Activated CD4-positive, alpha-beta memory T cell treated with anti-CD3 and anti-CD28 coated beads for 36 hours (primary cell): Measurements from ENCODE around the gene TRIOBP. TPM values are rescaled to one million over a fixed set of nuclear protein-coding genes. Genes with fewer than 3 reads are reported as not detected.
A peak's percentile ranks its signal among the peaks of the same experiment; 100 is the strongest.

Source experiments
- CTCF ChIA-PET: fragments of 350-600 bp; sonication (Branson Sonifier 250); formaldehyde crosslinking; loops from one replicate; lab custom pipeline; 2021; ENCODE audit warnings: antibody characterized with exemption, inconsistent platforms; lab: Charles Lee
- POLR2A ChIA-PET: fragments of 350-600 bp; sonication (Branson Sonifier 250); formaldehyde crosslinking; loops from one replicate; lab custom pipeline; 2021; ENCODE audit warnings: antibody characterized with exemption; lab: Charles Lee
- DNase-seq: peaks from one replicate; pipeline ENCODE4 v3.0.0-alpha.2; 2020
- H3K27ac Mint-ChIP-seq: one replicate; pipeline ENCODE4 v1.8.0; 2021; ENCODE audit warnings: mixed read lengths
- H3K27me3 Mint-ChIP-seq: one replicate; pipeline ENCODE4 v1.8.0; 2021; ENCODE audit warnings: mixed read lengths
- H3K36me3 Mint-ChIP-seq: one replicate; pipeline ENCODE4 v1.8.0; 2021; ENCODE audit warnings: mixed read lengths
- H3K4me1 Mint-ChIP-seq: one replicate; pipeline ENCODE4 v1.8.0; 2021; ENCODE audit warnings: low read depth, mixed read lengths
- H3K4me3 Mint-ChIP-seq: one replicate; pipeline ENCODE4 v1.8.0; 2021; ENCODE audit warnings: mild to moderate bottlenecking, mixed read lengths
- H3K9me3 Mint-ChIP-seq: one replicate; pipeline ENCODE4 v1.8.0; 2021; ENCODE audit warnings: mixed read lengths
- intact Hi-C: fragments of 100-400 bp; cut with micrococcal nuclease; formaldehyde crosslinking; loops from one replicate; pipeline ENCODE4 v1.15.1; 2023
- total RNA-seq, 2 experiments: library from RNA; stranded (reverse); gene quantifications; one replicate each; pipeline ENCODE4 v1.2.3, GENCODE V29; 2021

The TRIOBP gene
- total RNA-seq, 2 experiments from 2014 or later: 25.0 to 26.8 TPM

GRCh38 chr22:37734402-37734700, 37.5 kb downstream of the TRIOBP start:
- intact Hi-C loops: no loop called here
- no peak for DNase-seq
- Mint-ChIP-seq H3K36me3 (no peaks in the 10 kb centered on the region), H3K9me3 (no peaks in the 10 kb centered on the region), H3K4me3 (no peak overlapping the region), H3K27me3 (no peaks in the 10 kb centered on the region), H3K4me1 (no peaks in the 10 kb centered on the region), H3K27ac (no peak overlapping the region)
- ChIA-PET CTCF (no interaction called here), POLR2A (no interaction called here)

- intact Hi-C loops: no loop called here
- Mint-ChIP-seq H3K36me3 (no peaks in the 10 kb centered on the region), H3K4me1 (no peaks in the 10 kb centered on the region), H3K27ac (no peak overlapping the region), H3K27me3 (no peaks in the 10 kb centered on the region), H3K4me3 (no peak overlapping the region), H3K9me3 (no peaks in the 10 kb centered on the region)
- DNase-seq: no peak
- ChIA-PET CTCF (interaction anchor here (0.6 kb wide), 1 partner anchor 108 kb away, joined by 3 read pairs; no protein-coding TSS in a partner anchor), POLR2A (no interaction called here)
Measured at GRCh38 chr22:37734964-37735451, 38.2 kb downstream of the TRIOBP start.

GRCh38 chr22:37739035-37739434, 42.2 kb downstream of the TRIOBP start:
- Mint-ChIP-seq H3K27ac (no peak overlapping the region), H3K4me3 (no peak overlapping the region), H3K4me1 (peaks cover 2% of the 10 kb centered on the region), H3K27me3 (no peaks in the 10 kb centered on the region), H3K36me3 (peaks cover 2% of the 10 kb centered on the region), H3K9me3 (no peaks in the 10 kb centered on the region)
- DNase-seq: no peak
- POLR2A ChIA-PET: no interaction called here
- intact Hi-C loops: no loop called here
- CTCF ChIA-PET: no interaction called here

DNA sequence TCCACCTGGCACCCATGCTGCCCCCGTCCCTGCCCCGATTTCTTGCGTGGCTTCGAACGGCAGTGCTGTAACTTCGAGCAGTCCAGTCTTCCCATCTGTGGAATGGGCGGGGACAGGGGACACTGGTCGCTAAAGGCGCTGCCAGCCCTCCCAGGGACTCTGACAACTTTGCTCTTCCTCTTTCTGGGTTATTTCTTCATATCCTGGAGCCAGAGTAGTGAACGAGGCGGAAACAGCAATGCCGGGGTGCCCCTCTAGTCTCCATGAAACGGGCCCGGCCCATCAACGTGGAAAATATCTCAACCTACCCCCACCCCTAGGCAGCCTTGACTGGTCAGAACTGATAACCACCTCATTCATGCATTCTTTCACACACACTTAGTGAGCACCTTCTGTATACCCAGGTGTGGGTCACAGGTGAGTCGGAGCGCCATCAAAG, 42.8 kb downstream of the TRIOBP start:
- Mint-ChIP-seq H3K9me3 (no peaks in the 10 kb centered on the region), H3K4me1 (peaks cover 2% of the 10 kb centered on the region), H3K27ac (no peak overlapping the region), H3K4me3 (no peak overlapping the region), H3K36me3 (peaks cover 2% of the 10 kb centered on the region), H3K27me3 (no peaks in the 10 kb centered on the region)
- CTCF ChIA-PET: no interaction called here
- DNase-seq: no peak
- POLR2A ChIA-PET: no interaction called here
- intact Hi-C loops: loop anchor here (10.0 kb wide), 1 partner anchor 105 kb away; the partner anchor contains the start of gene SH3BP1

GRCh38 chr22:37740455-37741311, 43.8 kb downstream of the TRIOBP start:
- no peak overlapping the region for H3K27ac Mint-ChIP-seq
- intact Hi-C loops: loop anchor here (10.0 kb wide), 1 partner anchor 106 kb away; the partner anchor contains the start of gene SH3BP1
- H3K4me1 Mint-ChIP-seq: peaks cover 10% of the 10 kb centered on the region
- no peaks in the 10 kb centered on the region for H3K27me3 Mint-ChIP-seq
- ChIA-PET POLR2A (no interaction called here), CTCF (interaction anchor here (0.5 to 0.7 kb wide), 2 partner anchors 98 to 215 kb away, joined by 3 read pairs; no protein-coding TSS in a partner anchor)
- H3K9me3 Mint-ChIP-seq: no peaks in the 10 kb centered on the region
- H3K4me3 Mint-ChIP-seq: no peak overlapping the region
- H3K36me3 Mint-ChIP-seq: peaks cover 2% of the 10 kb centered on the region
- no peak for DNase-seq

DNA sequence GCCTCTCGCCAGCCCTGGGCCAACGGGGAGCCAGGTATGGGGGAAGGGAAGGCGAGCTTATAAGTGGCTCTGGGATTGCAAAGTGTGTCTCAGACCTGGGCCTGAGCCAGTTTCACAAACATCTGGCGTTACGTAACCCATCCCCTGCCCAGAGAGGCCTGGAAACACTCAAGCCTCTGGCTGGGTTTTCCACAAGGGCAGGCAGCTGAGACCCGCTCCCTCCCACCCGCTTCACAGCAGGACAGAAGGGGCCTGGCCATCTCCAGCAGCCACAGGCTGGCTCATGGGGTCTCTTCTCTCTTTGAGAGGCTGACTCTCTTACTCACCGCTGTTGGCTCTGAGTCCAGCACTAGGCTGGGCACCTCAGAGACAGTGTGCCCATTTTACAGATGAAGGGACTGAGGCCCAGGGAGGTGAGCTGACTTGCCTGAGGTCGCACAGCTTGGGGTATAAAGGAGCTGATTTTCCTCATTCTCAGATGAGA, 44.5 kb downstream of the TRIOBP start:
- Mint-ChIP-seq H3K27me3 (no peaks in the 10 kb centered on the region), H3K27ac (no peak overlapping the region), H3K9me3 (no peaks in the 10 kb centered on the region), H3K4me3 (no peak overlapping the region), H3K36me3 (peaks cover 2% of the 10 kb centered on the region), H3K4me1 (peaks cover 10% of the 10 kb centered on the region)
- ChIA-PET CTCF (interaction anchor here (0.7 kb wide), 1 partner anchor 98 kb away, joined by 3 read pairs; no protein-coding TSS in a partner anchor), POLR2A (no interaction called here)
- DNase-seq: no peak
- intact Hi-C loops: loop anchor here (10.0 kb wide), 1 partner anchor 107 kb away; the partner anchor contains the start of gene SH3BP1

DNA sequence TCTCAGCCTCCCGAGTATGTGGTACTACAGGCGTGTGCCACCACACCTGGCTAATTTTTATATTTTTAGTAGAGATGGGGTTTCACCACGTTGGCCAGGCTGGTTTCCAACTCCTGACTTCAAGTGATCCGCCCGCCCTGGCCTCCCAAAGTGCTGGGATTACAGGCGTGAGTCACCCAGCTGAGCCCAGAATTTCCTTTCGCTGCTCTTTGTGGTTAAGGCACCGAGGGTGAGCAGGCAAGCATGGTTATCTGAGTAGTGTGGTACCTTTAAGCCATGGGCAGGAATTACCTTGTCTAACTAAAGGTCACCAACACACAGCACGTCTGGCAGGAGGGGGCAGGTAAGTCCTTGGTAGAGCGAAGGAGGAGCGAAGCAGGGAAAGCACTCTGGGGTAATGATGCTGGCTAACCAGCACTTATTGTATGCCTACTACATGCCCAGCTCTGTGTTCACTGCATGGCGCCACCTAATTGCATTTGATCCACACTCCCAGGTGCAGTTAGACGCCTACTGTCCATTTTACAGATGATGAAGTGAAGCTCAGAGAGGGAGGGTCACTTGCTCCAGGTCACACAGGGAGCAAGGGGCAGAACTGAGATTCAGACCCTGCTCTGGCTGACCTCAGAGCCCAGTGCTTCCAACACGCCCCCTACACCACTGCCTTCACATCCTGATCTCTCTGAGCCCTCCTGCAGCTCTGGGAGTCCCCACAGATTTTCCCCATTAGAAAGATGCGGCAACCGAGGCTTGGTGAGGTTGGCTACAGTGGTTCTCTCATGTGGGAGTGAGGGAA, 45.7 kb downstream of the TRIOBP start:
- no peaks in the 10 kb centered on the region for H3K27me3 Mint-ChIP-seq
- peaks cover 2% of the 10 kb centered on the region for H3K36me3 Mint-ChIP-seq
- peaks cover 16% of the 10 kb centered on the region for H3K4me1 Mint-ChIP-seq
- H3K4me3 Mint-ChIP-seq: no peak overlapping the region
- intact Hi-C loops: loop anchor here (10.0 kb wide), 1 partner anchor 108 kb away; the partner anchor contains the start of gene SH3BP1
- ChIA-PET POLR2A (no interaction called here), CTCF (no interaction called here)
- H3K27ac Mint-ChIP-seq: no peak overlapping the region
- DNase-seq: no peak
- H3K9me3 Mint-ChIP-seq: no peaks in the 10 kb centered on the region

- Mint-ChIP-seq H3K4me1 (peaks cover 27% of the 10 kb centered on the region), H3K27ac (no peak overlapping the region), H3K27me3 (no peaks in the 10 kb centered on the region), H3K9me3 (no peaks in the 10 kb centered on the region), H3K4me3 (peak overlapping the region; percentile 2), H3K36me3 (peaks cover 2% of the 10 kb centered on the region)
- intact Hi-C loops: loop anchor here (10.0 kb wide), 1 partner anchor 110 kb away; the partner anchor contains the start of gene SH3BP1
- DNase-seq: no peak
- CTCF ChIA-PET: no interaction called here
- POLR2A ChIA-PET: interaction anchor here (0.6 kb wide), 1 partner anchor 34 kb away, joined by 3 read pairs; no protein-coding TSS in a partner anchor
Measured at GRCh38 chr22:37744589-37744988, 47.7 kb downstream of the TRIOBP start.

DNA sequence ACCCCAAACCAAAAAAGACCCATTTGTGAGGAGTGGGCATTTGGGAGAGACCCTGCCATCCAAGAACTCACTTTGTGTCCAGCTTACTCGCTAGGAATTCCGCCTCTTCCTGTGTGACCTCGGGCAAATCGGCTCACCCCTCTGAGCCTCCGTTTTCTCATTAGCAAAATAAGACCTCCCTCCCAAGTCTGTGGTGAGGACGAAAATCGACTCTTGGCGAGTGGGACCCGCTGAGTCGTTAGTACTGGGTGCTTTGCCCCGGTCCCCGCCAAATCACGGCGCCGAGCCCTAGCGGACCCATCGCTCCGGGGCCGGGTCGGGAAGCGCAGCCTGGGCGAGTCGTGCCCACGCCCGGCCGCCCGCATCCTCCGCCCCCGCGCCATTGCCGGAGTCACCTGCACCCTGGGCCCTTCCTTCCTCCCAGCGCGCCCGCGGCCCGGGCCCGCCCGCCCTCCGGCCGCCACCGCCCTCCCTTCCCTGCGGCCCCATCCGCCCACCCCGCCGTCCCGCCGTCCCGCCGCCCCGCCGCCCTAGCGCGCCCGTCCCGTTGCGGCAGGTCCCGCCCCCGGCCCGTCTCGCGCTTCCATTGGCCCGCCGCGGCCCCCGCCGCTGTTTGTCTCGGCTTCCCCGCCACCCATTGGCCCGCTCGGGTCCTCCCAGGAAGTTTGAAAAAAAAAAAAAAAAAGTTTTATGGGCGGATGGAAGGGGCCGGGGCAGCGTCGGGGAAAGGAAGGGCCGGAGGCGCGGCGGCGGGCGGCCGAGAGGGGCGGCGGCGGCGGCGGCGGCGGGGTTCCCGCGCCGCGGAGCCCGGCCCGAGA, 48.9 kb downstream of the TRIOBP start:
- POLR2A ChIA-PET: no interaction called here
- no peaks in the 10 kb centered on the region for H3K27me3 Mint-ChIP-seq
- intact Hi-C loops: loop anchor here (2.0 to 10.0 kb wide), 2 partner anchors 111 to 137 kb away; partner anchors contain the start of genes GGA1 and SH3BP1
- CTCF ChIA-PET: no interaction called here
- H3K4me1 Mint-ChIP-seq: peaks cover 27% of the 10 kb centered on the region
- no peaks in the 10 kb centered on the region for H3K9me3 Mint-ChIP-seq
- peak; percentile 93 for DNase-seq
- peak overlapping the region; percentile 75 for H3K27ac Mint-ChIP-seq
- H3K4me3 Mint-ChIP-seq: peak overlapping the region; percentile 80
- peaks cover 2% of the 10 kb centered on the region for H3K36me3 Mint-ChIP-seq

DNA sequence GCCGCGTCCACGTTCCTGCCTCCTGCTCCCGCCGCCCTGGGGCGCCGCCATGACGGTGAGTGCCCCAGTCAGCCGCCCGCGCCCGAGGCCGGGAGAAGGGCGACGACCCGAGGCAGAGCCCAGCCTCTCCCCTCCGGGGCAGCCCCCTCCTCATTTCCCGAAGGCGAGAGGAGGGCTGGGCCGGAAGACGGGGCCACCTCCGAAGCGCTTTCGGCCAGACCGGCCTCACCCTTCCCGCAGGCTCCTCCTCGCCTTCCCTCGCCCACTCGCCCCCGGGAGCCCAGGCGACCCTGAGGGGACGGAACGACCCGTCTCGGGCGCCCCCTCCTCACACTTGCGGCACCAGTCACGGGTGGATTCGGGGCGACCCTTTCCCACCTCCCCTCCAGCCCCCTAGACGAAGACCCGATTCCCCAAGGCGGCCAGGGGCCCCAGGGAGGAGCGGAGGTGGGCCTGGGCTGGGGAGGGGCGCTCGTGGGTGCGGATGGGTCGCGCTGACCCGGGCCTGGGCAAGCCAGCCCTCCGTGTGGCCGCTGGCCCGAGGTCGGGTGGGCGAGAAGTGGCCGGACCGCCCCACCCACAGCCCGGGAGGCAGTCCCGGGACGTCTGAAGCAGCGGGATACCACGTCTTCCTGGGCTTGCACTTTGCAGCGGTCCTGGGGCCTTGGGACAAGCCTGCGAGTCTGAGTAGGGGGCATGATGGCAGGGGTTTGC, 49.7 kb downstream of the TRIOBP start:
- CTCF ChIA-PET: interaction anchor here (1.6 kb wide), 1 partner anchor 140 kb away, joined by 4 read pairs; no protein-coding TSS in a partner anchor

More for the DNA sequence above, 49.7 kb downstream of the TRIOBP start:
- Mint-ChIP-seq H3K9me3 (no peaks in the 10 kb centered on the region), H3K36me3 (peaks cover 2% of the 10 kb centered on the region), H3K4me3 (peak overlapping the region; percentile 89), H3K27me3 (no peaks in the 10 kb centered on the region), H3K4me1 (peaks cover 27% of the 10 kb centered on the region), H3K27ac (peak overlapping the region; percentile 56)
- DNase-seq: peak; percentile 53
- intact Hi-C loops: loop anchor here (2.0 to 10.0 kb wide), 2 partner anchors 112 to 138 kb away; partner anchors contain the start of genes GGA1 and SH3BP1
- POLR2A ChIA-PET: interaction anchor here (0.9 kb wide), 1 partner anchor 18 kb away, joined by 4 read pairs; no protein-coding TSS in a partner anchor
